GM12872 (cell line): Measurements from ENCODE around the gene WIPI1.

Source experiments
- TF ChIP-seq, protein P1 (sequence below): IDR thresholded peaks from 3 replicates; pipeline ENCODE4 v1.5.1; 2011; ENCODE audit warnings: low read depth, mild to moderate bottlenecking, low read length, moderate library complexity; ENCODE audit not compliant: insufficient read depth

The WIPI1 gene

DNA sequence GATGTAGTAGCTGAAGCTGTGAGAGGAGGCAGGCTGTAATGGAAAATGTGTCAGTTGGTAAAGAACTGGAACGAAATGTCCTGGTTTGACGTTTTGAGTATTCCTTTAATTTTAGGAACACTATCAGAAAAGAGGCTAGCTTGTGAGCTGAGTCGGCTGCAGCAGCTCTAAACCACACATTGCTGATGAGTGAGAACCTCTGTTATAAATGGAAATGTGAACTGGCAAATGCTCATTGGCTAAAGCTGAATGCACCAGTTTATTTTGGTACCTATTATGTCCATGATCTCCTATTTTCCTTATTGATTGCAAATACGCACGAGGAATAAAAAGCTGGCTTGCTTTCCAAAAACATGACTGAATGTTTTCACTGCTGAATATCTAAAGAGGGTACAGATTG lies 11.0 kb upstream of the WIPI1 start:
- TF ChIP-seq, protein P1, sequence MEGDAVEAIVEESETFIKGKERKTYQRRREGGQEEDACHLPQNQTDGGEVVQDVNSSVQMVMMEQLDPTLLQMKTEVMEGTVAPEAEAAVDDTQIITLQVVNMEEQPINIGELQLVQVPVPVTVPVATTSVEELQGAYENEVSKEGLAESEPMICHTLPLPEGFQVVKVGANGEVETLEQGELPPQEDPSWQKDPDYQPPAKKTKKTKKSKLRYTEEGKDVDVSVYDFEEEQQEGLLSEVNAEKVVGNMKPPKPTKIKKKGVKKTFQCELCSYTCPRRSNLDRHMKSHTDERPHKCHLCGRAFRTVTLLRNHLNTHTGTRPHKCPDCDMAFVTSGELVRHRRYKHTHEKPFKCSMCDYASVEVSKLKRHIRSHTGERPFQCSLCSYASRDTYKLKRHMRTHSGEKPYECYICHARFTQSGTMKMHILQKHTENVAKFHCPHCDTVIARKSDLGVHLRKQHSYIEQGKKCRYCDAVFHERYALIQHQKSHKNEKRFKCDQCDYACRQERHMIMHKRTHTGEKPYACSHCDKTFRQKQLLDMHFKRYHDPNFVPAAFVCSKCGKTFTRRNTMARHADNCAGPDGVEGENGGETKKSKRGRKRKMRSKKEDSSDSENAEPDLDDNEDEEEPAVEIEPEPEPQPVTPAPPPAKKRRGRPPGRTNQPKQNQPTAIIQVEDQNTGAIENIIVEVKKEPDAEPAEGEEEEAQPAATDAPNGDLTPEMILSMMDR, result no peak

DNA sequence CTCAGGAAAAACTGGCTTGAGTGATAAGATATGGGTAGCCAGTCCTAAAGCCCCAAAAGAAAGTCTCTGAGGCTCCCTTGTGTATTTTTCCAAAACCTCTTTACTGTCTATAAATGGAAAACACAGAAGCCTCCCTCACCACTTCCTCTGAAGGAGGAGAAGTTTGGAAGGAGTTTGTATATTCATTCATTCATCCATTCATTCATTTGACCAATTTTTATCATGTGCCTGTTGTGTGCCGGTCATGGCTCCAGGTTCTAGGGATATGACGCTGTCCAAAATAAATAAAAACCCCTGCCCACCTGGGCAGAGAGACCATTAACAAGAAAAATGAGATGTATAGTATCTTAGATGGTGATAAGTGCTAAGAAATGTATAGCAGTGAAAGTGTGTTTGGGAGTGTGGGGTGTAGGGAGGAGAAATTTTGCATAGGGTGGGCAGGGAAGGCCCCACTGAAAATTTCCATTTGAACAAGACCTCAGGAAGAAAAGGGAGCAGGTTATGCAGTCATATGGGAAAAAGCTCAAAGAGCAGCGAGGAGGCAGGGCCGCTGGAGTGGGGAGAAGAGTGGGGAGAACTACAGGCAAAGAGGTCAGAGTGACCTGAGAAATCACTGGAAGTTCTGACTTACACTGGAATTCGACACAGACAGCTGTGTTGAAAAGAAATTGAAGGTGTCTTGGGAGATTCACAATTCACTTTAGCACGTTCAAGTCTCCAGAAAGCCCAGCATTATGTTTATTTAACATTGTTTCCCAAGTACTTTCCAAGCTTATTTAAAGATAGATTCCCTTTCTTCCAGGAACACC lies 6.1 kb upstream of the WIPI1 start:
- TF ChIP-seq, protein P1, result no peak

DNA sequence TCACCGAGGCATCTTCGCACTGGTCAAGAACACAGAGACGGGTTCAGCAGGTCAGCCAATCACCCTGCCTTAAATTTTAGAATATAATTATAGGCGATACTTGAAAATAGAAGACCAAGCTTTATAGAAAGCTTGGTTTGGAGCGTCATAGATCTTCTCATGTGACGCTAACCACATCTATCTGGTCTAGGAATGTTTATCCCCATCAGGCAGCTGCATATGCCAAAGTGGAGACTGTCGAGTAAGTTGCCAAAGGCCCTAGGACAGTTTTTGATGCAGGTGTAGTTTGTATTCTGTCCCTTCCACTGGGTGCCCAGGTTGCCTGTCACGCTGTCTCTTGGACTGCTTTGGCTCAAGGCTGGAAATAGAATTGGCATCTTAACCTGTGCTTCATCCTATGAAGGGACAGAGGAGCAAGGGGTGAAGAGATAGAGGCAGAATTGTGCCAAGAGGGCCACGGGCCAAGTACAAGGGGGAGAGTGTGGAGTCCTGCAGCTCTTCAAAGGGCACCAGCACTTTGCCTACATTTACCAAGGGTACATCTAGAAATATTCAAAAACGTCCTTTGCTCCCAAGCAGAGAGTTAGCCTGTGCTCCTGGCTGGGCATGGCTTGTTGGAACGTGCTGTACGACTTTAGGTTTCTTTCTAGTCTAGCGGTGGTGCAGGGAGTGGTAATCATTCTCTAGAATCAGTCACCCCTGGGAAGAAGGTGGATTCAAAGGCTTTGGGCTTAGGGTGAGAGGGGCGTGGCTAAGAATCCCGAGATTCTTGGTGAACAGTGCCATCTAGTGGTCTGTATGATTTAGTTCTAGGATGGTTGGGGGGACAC lies 5.3 kb upstream of the WIPI1 start:
- TF ChIP-seq, protein P1, result peak; percentile 54

DNA sequence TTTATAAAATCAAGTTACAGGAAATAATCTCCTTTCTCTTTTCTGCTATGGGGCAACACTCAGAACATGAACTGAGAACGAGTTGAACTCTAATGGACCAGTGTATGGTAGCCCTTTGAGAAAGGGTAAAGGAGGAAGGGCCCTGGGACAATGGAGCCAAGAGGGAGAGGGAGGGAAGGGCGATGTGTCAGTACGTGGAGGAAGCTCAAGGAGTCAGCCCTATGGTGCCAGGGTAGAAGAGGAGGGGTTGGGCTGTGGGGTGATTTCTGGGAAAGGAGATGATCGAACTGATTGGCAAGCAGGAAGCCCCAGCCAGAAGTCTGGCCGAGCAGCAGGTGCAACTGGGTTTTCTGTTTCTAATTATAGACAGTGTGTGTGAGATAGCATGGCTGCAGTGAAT lies 4.3 kb upstream of the WIPI1 start:
- TF ChIP-seq, protein P1, result no peak

DNA sequence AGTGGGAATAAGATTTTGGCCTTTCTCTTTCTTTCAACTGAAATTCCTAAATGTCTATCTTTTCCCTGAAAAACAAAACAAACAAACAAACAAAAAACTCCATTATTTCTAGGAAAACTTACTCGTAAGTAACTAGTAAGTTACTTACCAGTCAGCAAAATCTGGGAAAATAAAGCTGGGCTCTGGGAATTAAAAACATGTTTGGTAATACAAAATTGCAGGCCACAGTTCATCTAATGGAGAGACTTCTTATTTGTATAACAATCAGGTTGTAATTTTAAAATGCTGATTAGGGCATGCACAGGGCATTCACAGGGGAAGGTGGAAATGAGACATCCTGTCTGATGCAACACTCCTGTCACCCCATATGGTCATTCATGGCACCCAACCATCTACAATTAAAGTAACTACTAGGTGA lies 3.8 kb upstream of the WIPI1 start:
- TF ChIP-seq, protein P1, result no peak

DNA sequence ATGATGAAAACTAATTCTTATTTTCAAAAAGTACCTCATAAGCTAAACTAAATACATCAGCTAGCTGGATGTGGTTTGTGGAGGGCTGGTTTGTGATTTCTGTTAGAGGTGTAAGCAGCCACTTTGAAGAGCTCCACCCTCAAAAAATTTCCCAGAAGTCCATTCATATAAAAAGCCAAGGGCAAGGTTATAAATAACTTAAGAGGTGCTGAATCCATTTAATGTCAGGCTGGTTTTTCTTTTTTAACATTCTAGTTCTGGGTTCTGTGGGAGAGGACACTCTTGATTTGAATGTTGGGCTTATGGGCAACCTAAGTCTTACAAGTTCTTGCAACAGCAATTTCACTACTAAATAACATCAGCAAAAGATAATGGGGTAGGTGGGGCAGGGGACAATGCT lies 3.4 kb upstream of the WIPI1 start:
- TF ChIP-seq, protein P1, result no peak

DNA sequence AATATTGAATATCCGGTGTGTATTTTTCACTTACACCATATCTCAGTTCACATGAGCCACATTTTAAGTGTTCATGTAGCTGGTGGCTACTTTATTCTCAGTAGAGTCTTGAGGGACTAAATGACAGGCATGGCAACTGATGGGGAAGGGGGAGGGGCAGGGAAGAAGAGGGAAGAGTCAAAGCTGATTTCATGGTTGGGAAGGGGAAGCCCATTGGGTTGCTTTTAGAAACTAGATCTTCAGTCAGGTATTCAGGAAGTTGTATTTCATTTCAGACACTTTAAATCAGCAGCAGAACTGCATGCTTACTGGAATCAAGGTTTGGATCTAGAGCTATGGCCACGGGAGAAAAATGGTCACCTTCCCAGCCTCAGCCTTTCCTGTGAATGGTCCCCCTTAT lies 2.9 kb upstream of the WIPI1 start:
- TF ChIP-seq, protein P1, result no peak
